ENCODE results near the gene IGFLR1. TPM values are rescaled to one million over a fixed set of nuclear protein-coding genes. Genes with fewer than 3 reads are reported as not detected.

Gene IGFLR1
- total RNA-seq, 1 donor from 2014 or later: 2.4 TPM

DNA sequence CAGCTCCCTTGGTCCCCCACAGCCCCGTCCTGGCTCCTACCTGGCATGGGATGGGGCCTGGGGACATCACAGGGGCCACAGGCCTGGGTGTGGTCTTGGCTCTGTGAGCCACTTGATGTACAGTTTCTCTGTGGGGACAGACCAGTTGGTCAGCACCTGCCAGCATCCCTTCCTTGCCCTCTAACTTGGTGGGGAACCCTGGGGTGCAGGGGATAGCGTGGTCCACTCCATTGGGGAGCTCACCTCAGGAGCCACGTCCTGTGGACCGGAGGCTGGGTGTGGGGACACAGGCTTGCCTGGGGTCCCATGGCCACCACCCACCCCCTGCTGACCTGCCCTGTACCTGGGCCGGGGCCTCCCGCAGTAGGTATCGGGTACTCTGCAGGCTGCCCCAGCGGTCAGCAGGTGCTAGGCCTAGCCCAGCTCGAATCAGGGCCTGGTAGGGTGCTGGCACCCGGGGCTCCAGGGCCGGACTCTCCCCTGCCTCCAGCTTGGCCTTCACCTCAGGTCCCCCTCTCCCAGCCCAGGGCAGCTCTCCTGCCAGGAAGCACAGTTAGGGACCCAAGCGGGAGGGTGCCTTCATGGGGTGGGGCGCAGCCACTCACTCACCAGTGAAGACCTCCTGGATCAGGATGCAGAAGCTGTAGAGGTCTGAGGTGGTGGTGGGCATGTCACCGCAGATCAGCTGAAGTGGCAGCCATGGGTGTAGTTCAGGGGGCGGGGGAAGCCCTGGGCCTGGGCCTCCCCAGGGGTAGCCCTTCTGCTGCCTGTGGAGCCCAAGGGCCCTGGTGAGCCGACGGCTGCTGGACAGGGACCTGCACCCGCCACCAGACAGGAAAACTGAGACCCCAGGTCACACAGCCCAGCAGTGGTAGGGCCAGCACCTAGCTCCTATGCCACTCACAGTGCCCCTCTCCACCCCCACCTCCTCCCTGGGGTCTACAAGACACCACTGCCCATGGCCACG lies 48.0 kb upstream of the IGFLR1 start:
- FAIRE-seq: no peak
- Histone ChIP-seq H3K36me3 (ENCODE audit: insufficient read depth, low read length) (no peaks in the 10 kb centered on the region), H3K27ac (ENCODE audit: low read depth, low read length) (no peak overlapping the region), H4K20me1 (ENCODE audit: insufficient read depth, low read length) (no peaks in the 10 kb centered on the region), H2AFZ (ENCODE audit: low read depth, low read length) (no peak overlapping the region), H3K4me1 (ENCODE audit: insufficient read depth, low read length) (no peaks in the 10 kb centered on the region), H3K9me3 (ENCODE audit: insufficient read depth, low read depth, low read length) (no peaks in the 10 kb centered on the region), H3K27me3 (ENCODE audit: insufficient read depth, low read length) (no peaks in the 10 kb centered on the region), H3K4me3 (ENCODE audit: insufficient read depth, low read depth, low read length) (no peak overlapping the region), H3K79me2 (ENCODE audit: insufficient read depth, low read length) (no peaks in the 10 kb centered on the region), H3K4me2 (ENCODE audit: low read length) (no peak overlapping the region), H3K9ac (ENCODE audit: low read length) (no peak overlapping the region)
- TF ChIP-seq EZH2 (IDR thresholded peaks at IDR 0.05; ENCODE audit: insufficient read depth, low read length): no peak
- TF ChIP-seq, protein P1, sequence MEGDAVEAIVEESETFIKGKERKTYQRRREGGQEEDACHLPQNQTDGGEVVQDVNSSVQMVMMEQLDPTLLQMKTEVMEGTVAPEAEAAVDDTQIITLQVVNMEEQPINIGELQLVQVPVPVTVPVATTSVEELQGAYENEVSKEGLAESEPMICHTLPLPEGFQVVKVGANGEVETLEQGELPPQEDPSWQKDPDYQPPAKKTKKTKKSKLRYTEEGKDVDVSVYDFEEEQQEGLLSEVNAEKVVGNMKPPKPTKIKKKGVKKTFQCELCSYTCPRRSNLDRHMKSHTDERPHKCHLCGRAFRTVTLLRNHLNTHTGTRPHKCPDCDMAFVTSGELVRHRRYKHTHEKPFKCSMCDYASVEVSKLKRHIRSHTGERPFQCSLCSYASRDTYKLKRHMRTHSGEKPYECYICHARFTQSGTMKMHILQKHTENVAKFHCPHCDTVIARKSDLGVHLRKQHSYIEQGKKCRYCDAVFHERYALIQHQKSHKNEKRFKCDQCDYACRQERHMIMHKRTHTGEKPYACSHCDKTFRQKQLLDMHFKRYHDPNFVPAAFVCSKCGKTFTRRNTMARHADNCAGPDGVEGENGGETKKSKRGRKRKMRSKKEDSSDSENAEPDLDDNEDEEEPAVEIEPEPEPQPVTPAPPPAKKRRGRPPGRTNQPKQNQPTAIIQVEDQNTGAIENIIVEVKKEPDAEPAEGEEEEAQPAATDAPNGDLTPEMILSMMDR (IDR thresholded peaks at IDR 0.05; ENCODE audit: insufficient read depth, low read depth, low read length): no peak
- Mint-ChIP-seq H3K36me3 (ENCODE audit: low read depth, unreplicated experiment) (no peaks in the 10 kb centered on the region), H3K4me1 (ENCODE audit: low read depth, unreplicated experiment) (no peaks in the 10 kb centered on the region), H3K9me3 (ENCODE audit: unreplicated experiment) (no peaks in the 10 kb centered on the region), H3K27me3 (ENCODE audit: low read depth, unreplicated experiment) (peaks cover 30% of the 10 kb centered on the region), H3K4me3 (ENCODE audit: unreplicated experiment) (no peak overlapping the region), H3K27ac (ENCODE audit: unreplicated experiment) (no peak overlapping the region)
- no peak for DNase-seq (ENCODE audit: low read depth)

DNA sequence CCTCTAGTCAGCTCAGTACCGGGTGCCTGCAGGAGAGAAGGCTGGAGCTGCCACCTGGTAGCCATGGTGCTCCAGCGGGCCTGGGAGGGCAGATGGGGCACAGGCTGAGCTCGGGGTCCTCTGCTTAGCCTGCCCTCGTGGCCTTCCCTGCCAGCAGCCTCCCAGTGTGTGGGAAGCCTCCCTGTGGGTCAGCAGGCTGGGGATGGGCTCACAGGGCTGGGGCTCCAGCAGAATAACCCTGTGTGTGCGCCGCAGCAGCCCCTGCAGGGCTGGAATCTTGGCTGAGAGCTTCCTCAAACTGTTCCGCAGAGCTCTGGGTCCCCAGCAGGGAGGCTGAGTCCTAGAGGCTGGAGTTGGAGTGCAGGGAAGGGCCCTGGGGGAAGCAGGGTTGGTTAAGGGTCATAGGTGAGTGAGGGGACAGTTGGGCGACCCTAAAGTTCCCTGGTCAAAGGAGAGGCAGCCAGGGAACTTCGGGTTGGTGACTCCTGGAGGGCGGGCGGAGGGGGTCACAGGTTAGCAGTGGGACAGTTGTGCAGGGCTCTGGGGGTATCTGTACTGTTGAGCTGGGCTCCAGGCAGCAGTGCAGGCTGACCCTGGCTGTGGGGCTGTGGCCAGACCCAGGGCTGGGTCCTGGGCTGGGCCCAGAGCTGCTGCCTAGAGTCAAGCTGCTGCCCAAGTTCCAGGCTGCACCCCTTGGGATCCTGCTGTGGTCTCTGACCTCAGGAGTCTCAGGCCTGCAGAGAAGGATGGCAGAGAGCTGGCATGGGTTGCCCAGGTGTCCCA lies 47.1 kb upstream of the IGFLR1 start:
- H3K36me3 ChIP-seq (ENCODE audit: insufficient read depth, low read length): no peaks in the 10 kb centered on the region
- H3K4me2 ChIP-seq (ENCODE audit: low read length): no peak overlapping the region
- no peak for TF ChIP-seq EZH2 (IDR thresholded peaks at IDR 0.05; ENCODE audit: insufficient read depth, low read length)
- TF ChIP-seq, protein P1 (IDR thresholded peaks at IDR 0.05; ENCODE audit: insufficient read depth, low read depth, low read length): no peak
- no peak overlapping the region for H3K27ac Mint-ChIP-seq (ENCODE audit: unreplicated experiment)
- no peaks in the 10 kb centered on the region for H3K4me1 Mint-ChIP-seq (ENCODE audit: low read depth, unreplicated experiment)
- no peaks in the 10 kb centered on the region for H3K27me3 ChIP-seq (ENCODE audit: insufficient read depth, low read length)
- H3K4me3 Mint-ChIP-seq (ENCODE audit: unreplicated experiment): no peak overlapping the region
- no peaks in the 10 kb centered on the region for H4K20me1 ChIP-seq (ENCODE audit: insufficient read depth, low read length)
- H3K4me1 ChIP-seq (ENCODE audit: insufficient read depth, low read length): no peaks in the 10 kb centered on the region
- no peaks in the 10 kb centered on the region for H3K36me3 Mint-ChIP-seq (ENCODE audit: low read depth, unreplicated experiment)
- no peak for DNase-seq (ENCODE audit: low read depth)
- no peaks in the 10 kb centered on the region for H3K79me2 ChIP-seq (ENCODE audit: insufficient read depth, low read length)
- H3K27ac ChIP-seq (ENCODE audit: low read depth, low read length): no peak overlapping the region
- no peak overlapping the region for H3K4me3 ChIP-seq (ENCODE audit: insufficient read depth, low read depth, low read length)
- no peak overlapping the region for H3K9ac ChIP-seq (ENCODE audit: low read length)
- peaks cover 31% of the 10 kb centered on the region for H3K27me3 Mint-ChIP-seq (ENCODE audit: low read depth, unreplicated experiment)
- H2AFZ ChIP-seq (ENCODE audit: low read depth, low read length): no peak overlapping the region
- H3K9me3 Mint-ChIP-seq (ENCODE audit: unreplicated experiment): no peaks in the 10 kb centered on the region
- no peaks in the 10 kb centered on the region for H3K9me3 ChIP-seq (ENCODE audit: insufficient read depth, low read depth, low read length)
- FAIRE-seq: no peak

Measured in astrocyte (in vitro differentiated cells and primary cell).